RWPE1 (cell line): ENCODE data around the gene HERC4.

Experiments
- CTCF ChIA-PET: fragments of 350-600 bp; sonication (Branson Sonifier 250); formaldehyde crosslinking; extraction: SDS; loops from one replicate; lab custom pipeline; 2021; lab: Yijun Ruan, JAX
- POLR2A ChIA-PET: fragments of 400-600 bp; formaldehyde crosslinking; extraction: SDS; loops from one replicate; lab custom pipeline; 2020; ENCODE audit warnings: antibody characterized with exemption; ENCODE audit not compliant: low non-redundant PET; lab: Yijun Ruan, JAX
- DNase-seq: peaks from one replicate; pipeline ENCODE4 v3.0.0; 2012; ENCODE audit warnings: low spot score
- H3K27ac ChIP-seq: fragments of 450-650 bp; 2 replicates; pipeline ENCODE4 v1.5.1; 2017
- CTCF ChIP-seq: fragments of 450-650 bp; conservative IDR thresholded peaks from 2 replicates; pipeline ENCODE4 v1.5.1; 2017; ENCODE audit warnings: low read depth, mild to moderate bottlenecking

Gene HERC4

GRCh38 chr10:68074031-68074774, 880 bp downstream of the HERC4 start:
- peak overlapping the region; percentile 99 for H3K27ac ChIP-seq
- POLR2A ChIA-PET = interaction anchor here (0.5 to 0.6 kb wide), 2 partner anchors 22 to 219 kb away, joined by 3 to 4 read pairs; no protein-coding TSS in a partner anchor
- no peak for DNase-seq
- CTCF ChIA-PET = interaction anchor here (0.7 kb wide), 1 partner anchor 225 kb away, joined by 4 read pairs; no protein-coding TSS in a partner anchor
- TF ChIP-seq CTCF = no peak

- no peak for DNase-seq
- ChIA-PET CTCF (no interaction called here), POLR2A (interaction anchor here (0.6 kb wide), 1 partner anchor 75 kb away, joined by 3 read pairs; no protein-coding TSS in a partner anchor)
- no peak overlapping the region for H3K27ac ChIP-seq
- no peak for TF ChIP-seq CTCF
These were observed 1.5 kb downstream of the HERC4 start for GRCh38 chr10:68073631-68074030.

DNA sequence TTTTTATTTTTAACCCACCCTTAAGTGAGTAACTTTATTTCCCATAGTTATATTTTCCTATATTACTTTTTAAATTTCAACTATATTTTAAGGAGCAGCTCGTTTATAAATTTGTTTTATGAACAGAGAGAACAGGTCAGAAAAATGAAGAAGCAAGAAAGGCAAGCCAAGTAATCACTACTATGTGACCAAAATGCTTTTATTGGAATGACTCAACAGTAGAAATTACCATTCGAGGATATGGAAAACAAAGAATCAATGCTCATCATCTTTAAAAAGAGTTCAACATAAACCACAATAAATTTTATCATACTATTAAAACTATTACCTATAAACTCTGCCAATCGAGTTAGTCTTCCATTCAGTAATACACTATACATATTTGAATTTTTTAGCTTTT, 7.6 kb downstream of the HERC4 start:
- TF ChIP-seq CTCF = no peak
- DNase-seq = no peak
- POLR2A ChIA-PET = interaction anchor here (0.5 kb wide), 1 partner anchor 45 kb away, joined by 5 read pairs; no protein-coding TSS in a partner anchor
- CTCF ChIA-PET = interaction anchor here (1.6 kb wide), 1 partner anchor 10 kb away, joined by 4 read pairs; no protein-coding TSS in a partner anchor
- no peak overlapping the region for H3K27ac ChIP-seq

GRCh38 chr10:68067029-68067428, 8.1 kb downstream of the HERC4 start:
- POLR2A ChIA-PET = interaction anchor here (0.5 kb wide), 1 partner anchor 44 kb away, joined by 5 read pairs; no protein-coding TSS in a partner anchor
- DNase-seq = no peak
- TF ChIP-seq CTCF = no peak
- no peak overlapping the region for H3K27ac ChIP-seq
- CTCF ChIA-PET = interaction anchor here (1.6 kb wide), 1 partner anchor 10 kb away, joined by 4 read pairs; no protein-coding TSS in a partner anchor

- CTCF ChIA-PET = interaction anchor here (0.6 to 0.8 kb wide), 2 partner anchors 18 to 185 kb away, joined by 3 read pairs; no protein-coding TSS in a partner anchor
- H3K27ac ChIP-seq = no peak overlapping the region
- POLR2A ChIA-PET = no interaction called here
- no peak for TF ChIP-seq CTCF
- no peak for DNase-seq
These were observed 21.5 kb downstream of the HERC4 start for GRCh38 chr10:68053553-68053952.

- ChIA-PET CTCF (interaction anchor here (0.5 kb wide), 2 partner anchors 296 to 369 kb away, joined by 3 to 5 read pairs; no protein-coding TSS in a partner anchor), POLR2A (no interaction called here)
- DNase-seq = peak; percentile 20
- no peak overlapping the region for H3K27ac ChIP-seq
- TF ChIP-seq CTCF = no peak
These were observed 22.6 kb downstream of the HERC4 start for GRCh38 chr10:68052463-68052862.
